ENCODE measurements around the gene USP30.

DNA sequence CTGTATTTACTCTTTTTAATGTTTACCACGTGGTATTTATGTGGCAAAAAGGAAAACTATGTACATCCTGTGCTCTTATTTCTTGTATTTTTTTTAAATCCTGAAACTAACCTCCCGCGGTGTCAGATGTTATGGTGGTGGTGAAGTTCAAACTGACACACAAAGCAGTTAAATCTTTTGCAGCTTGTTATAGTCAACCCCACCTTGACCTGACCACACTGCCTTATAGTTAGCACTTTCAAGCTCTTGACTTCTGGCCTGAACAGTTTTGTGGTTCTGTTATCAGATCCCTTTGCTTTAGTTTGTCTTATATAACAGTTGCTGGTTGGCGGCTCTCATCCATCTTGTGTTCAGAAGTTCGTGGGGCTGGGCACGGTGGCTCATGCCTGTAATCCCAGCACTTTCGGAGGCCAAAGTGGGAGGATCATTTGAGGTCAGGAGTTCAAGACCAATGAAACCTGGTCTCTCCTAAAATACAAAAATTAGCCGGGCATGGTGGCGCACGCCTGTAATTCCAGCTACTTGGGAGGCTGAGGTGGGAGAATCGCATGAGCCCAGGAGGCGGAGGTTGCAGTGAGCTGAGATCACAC lies 47.1 kb downstream of the USP30 start:
- TF ChIP-seq, protein P1, sequence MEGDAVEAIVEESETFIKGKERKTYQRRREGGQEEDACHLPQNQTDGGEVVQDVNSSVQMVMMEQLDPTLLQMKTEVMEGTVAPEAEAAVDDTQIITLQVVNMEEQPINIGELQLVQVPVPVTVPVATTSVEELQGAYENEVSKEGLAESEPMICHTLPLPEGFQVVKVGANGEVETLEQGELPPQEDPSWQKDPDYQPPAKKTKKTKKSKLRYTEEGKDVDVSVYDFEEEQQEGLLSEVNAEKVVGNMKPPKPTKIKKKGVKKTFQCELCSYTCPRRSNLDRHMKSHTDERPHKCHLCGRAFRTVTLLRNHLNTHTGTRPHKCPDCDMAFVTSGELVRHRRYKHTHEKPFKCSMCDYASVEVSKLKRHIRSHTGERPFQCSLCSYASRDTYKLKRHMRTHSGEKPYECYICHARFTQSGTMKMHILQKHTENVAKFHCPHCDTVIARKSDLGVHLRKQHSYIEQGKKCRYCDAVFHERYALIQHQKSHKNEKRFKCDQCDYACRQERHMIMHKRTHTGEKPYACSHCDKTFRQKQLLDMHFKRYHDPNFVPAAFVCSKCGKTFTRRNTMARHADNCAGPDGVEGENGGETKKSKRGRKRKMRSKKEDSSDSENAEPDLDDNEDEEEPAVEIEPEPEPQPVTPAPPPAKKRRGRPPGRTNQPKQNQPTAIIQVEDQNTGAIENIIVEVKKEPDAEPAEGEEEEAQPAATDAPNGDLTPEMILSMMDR (IDR thresholded peaks at IDR 0.05), result no peak
- TF ChIP-seq POLR2A (IDR thresholded peaks at IDR 0.05), result no peak
